Measurements from ENCODE around the gene CRYBG3.

Gene CRYBG3

GRCh38 chr3:97983933-97984491 is 162.2 kb downstream of the CRYBG3 start:
- no peak for FAIRE-seq

- FAIRE-seq, result no peak
Measured at GRCh38 chr3:97987306-97987705, 165.5 kb downstream of the CRYBG3 start.

- no peak for FAIRE-seq
Measured at GRCh38 chr3:97988784-97989568, 167.2 kb downstream of the CRYBG3 start.

- no peak for FAIRE-seq
Measured at GRCh38 chr3:97990624-97991292, 168.9 kb downstream of the CRYBG3 start.

GRCh38 chr3:97991293-97991682 is 169.5 kb downstream of the CRYBG3 start:
- FAIRE-seq, result no peak

- no peak for FAIRE-seq
Measured at GRCh38 chr3:97992547-97993173, 170.8 kb downstream of the CRYBG3 start.

- FAIRE-seq, result no peak
Measured at GRCh38 chr3:97993526-97993925, 171.7 kb downstream of the CRYBG3 start.

GRCh38 chr3:97994328-97994945 is 172.6 kb downstream of the CRYBG3 start:
- no peak for FAIRE-seq
